ENCODE results near the gene FAM81A.
"Not testable (repeated sequence)": the region's sequence is repeated elsewhere in the genome, so short reads cannot be mapped to it uniquely, and the experiment has no call there.

FAM81A gene

DNA sequence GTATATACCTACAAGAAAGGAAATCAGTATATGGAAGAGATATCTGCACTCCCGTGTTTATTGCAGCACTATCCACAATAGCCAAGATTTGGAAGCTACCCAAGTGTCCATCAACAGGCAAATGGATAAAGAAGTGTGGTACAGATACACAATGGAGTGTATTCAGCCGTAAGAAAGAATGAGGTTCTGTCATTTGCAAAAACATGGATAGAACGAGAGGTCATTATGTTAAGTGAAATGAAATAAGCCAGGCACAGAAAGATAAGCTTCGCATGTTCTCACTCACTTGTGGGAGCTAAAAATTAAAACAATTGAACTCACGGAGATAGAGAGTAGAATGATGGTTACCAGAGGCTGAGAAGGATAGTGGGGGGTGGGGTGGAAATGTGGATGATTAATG lies 53.1 kb downstream of the FAM81A start:
- DNase-seq: no peak

- DNase-seq: peak; percentile 9
Measured at GRCh38 chr15:59492389-59493377, 54.7 kb downstream of the FAM81A start.

DNA sequence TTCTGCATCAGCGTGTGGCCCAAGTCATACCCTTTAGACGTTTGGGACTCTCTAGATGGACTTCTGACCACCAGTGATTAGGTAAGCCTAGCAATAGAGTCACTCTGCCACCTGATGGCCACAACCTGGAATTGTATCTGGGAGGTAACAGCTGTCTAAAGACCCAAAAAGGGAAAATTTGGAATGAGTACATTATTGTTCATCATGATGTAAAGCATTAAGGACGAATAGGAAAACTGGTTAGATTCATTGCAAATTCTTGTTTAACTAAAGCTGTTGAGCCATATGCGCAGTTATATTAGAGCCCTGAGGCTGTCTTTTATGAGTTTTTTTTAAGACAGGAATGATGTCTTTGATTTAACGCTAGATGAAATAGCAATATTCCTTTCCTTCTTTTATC lies 63.6 kb downstream of the FAM81A start:
- DNase-seq: no peak

DNA sequence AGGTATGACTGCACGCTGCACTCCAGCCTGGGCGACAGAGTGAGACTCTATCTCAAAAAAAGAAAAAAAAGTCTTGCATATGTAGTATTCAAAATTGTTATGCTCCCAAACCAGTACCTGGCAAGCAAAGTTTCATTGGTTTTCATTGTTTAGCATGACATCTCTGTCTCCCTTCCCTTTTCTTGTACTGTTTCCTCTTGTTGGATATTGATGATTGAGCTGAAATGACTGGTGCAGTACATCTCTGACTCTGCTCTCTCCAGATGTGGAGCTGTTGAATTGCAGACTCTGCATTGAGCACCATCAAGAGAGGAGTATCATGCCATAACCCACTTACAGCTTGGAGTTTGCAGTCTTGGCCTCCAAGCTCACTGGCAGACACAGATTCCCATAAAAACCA lies 77.2 kb downstream of the FAM81A start:
- no peak for DNase-seq

- DNase-seq: no peak
Measured at GRCh38 chr15:59516655-59517461, 78.9 kb downstream of the FAM81A start.

DNA sequence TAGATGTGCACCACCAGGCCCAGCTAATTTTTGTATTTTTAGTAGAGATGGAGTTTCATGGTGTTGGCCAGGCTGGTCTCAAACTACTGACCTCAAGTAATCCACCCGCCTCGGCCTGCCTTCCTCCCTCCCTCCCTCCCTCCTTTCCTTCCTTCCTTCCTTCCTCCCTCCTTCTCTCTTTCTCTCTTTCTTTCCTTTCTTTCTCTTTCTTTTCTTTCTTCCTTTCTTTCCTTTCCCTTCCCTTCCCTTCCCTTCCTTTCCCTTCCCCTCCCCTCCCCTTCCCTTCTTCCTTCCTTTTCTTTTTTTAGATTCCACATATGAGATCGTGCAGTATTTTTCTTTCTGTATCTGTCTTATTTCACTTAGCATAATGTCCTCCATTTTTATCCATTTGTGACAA lies 81.3 kb downstream of the FAM81A start:
- DNase-seq: no peak

GRCh38 chr15:59521443-59521842 lies 83.5 kb downstream of the FAM81A start:
- DNase-seq: no peak

DNA sequence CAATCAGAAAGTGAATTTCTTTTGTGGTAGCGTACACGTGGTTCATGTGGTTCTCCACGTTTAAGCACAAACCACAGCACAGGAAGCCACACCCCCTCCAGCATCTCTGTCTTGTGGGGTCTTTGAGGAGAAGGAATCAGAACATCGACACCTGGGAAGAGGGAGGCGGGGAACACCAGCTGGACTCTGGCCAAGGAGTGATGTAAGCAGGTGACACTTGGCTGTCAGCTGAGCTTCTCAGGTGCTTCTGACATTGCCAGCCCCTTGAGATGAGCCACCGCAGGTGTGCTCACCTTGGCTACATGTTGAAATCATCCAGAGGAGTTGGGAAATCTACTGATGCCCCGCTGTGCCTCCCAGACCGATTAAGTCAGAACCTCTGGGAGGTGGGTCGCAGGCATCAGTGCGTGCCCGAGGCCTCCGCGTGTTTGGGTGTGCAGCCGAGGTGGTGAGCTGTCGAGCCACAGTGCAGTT lies 85.0 kb downstream of the FAM81A start:
- no peak for DNase-seq

- DNase-seq: no peak
Measured at GRCh38 chr15:59523702-59524101, 85.7 kb downstream of the FAM81A start.

- DNase-seq: no peak
Measured at GRCh38 chr15:59524331-59524731, 86.3 kb downstream of the FAM81A start.

DNA sequence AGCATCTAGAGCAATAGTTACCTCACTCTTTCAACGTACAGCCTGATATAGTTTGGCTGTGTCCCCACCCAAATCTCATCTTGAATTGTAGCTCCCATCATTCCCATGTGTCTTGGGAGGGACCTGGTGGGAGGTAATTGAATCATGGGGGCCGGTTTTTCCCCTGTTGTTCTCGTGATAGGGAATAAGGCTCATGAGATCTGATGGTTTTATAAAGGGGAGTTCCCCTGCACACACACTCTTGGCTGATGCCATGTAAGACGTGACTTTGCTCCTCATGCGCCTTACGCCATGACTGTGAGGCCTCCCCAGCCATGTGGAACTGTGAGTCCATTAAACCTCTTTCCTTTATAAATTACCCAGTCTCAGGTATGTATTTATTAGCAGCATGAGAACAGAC lies 88.5 kb downstream of the FAM81A start:
- DNase-seq: not testable (repeated sequence)

- no peak for DNase-seq
Measured at GRCh38 chr15:59528429-59528828, 90.4 kb downstream of the FAM81A start.

DNA sequence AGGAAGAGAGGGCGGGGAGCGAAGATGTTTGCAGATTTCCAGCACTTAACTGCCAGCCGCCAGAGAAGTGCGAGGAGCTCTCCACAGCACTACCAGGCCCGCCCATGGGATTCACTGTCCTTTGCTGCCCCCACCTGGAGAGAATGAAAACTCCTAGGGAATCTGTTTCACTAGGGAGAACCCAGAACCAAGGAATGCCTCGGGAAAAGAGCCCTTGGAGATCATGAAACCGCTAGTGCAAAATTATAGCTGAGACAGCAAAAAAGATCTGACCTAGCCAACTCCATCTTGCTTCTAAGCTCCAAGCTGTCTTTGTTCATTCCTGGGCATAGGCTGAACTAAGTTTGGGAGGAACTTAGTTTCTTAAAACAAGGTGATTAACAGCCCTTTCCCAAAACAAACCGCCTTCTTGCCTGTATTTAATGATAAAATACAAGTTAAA lies 91.0 kb downstream of the FAM81A start:
- DNase-seq: peak; percentile 38

GRCh38 chr15:59531066-59531675 lies 93.2 kb downstream of the FAM81A start:
- DNase-seq: no peak

- no peak for DNase-seq
Measured at GRCh38 chr15:59532770-59533379, 94.9 kb downstream of the FAM81A start.

- DNase-seq: no peak
Measured at GRCh38 chr15:59536553-59536952, 98.6 kb downstream of the FAM81A start.

DNA sequence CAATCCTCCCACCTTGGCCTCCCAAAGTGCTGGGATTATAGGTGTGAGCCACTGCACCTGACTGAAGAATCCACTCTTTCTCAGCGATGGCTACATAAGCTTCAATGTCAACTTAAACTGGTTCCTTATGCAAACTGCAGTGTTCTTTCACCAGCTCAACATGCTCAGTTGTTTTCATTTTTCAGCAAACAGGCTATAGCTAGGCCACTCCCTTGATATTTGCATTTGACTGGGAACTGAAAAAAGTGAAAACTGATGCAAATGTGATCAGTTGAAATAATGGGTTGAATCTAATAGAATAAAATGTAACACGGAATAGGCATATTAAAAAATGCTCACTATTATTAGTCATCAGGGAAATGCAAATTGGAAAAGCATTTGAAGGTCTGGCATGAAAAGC lies 99.4 kb downstream of the FAM81A start:
- no peak for DNase-seq

DNA sequence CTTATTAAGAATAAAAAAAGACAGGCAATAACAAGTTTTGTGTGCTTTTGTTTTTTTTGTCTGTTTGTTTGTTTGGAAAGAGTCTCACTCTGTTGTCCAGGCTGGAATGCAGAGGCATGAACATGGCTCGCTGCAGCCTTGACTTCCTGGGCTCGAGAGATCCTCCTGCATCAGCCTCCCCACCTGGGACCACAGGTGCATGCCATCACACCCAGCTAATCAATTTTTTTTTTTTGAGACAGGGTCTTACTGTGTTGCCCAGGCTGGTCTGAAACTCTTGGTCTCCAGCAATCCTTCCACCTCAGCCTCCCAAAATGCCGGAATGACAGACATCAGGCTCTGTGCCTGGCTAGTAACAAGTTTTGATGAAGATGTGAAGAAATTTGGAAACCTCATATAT lies 100.5 kb downstream of the FAM81A start:
- DNase-seq: no peak

DNA sequence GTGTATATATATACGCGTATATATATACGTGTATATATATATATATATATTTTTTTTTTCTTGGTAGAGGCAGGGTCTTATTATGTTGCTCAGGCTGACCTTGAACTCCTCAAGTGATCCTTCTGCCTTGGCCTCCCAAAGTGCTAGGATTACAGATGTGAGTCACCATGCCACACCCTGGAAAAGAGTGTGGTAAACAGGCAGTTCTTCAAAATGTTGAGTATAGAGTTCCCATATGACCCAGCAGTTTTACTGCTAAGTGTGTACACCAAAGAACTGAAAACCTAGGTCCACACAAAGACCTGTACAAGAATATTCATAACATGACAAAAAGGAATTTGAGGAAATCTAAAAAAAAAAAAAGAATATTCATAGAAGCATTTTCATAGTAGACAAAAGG lies 101.8 kb downstream of the FAM81A start:
- no peak for DNase-seq

DNA sequence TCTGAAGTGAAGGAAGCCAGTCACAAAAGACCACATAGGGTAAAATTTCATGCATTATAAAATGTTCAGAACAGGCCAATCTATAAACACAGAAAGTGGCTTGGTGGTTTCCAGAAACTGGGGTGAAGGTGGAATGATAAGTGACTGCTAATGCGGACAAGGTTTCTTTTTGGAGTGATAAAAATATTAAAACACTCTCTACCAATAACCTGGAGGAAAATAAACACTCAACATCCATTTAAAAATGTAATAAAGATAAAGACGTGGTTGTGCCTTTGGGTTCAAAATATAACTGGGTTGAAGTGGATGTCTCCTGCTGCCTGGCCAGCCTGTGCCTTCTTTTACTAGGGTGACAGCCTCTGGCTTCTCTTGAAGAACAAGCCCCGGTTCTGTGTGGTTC lies 102.7 kb downstream of the FAM81A start:
- DNase-seq: no peak

DNA sequence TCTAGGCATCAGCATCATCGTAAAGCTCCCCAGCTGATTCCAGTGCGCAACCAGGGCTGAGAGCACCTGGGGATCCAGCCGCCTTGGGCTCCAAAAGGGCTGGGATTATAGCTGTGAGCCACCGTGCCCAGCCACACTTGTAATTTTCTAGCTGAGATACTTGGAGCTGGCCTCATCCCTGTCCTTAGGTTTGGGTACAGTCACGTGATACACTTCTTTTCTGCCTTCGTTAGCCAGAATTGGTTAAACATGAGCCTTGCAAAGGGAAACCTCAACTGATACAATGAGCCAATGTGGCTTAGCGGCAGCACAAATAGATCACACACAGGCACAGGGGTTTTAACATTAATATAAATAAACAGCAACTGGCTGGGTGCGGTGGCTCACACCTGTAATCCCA lies 103.8 kb downstream of the FAM81A start:
- DNase-seq: no peak

GRCh38 chr15:59543721-59544547 lies 105.9 kb downstream of the FAM81A start:
- DNase-seq: no peak

All from NCI-H1092 (cell line).